ENCODE results near the gene ADAMTS12. TPM values are rescaled to one million over a fixed set of nuclear protein-coding genes. Genes with fewer than 3 reads are reported as not detected.

ADAMTS12 gene
- total and polyA plus RNA-seq, 10 of the 15 experiments (the other 5 are each of a cell fraction or from before 2014, with no cell fraction given) = 0.11 to 35.8 (median 20.7) TPM

GRCh38 chr5:33701251-33701650, 190.5 kb downstream of the ADAMTS12 start:
- RAD21 ChIA-PET (ENCODE audit: unreplicated experiment) = interaction anchor here (1.5 kb wide), 1 partner anchor 269 kb away, joined by 3 read pairs; no protein-coding TSS in a partner anchor
- in situ Hi-C loops (cut with MboI) = no loop called here
- intact Hi-C loops (cut with micrococcal nuclease; ENCODE audit: unreplicated experiment) = no loop called here
- H3K27me3 ChIP-seq (replicated peaks in 1 of 2; ENCODE audit: control insufficient read depth in 2 of 2, insufficient read depth in 2 of 2, low read length in 1 of 2) = no peaks in the 10 kb centered on the region
- POLR2A ChIA-PET = no interaction called here
- no peak for FAIRE-seq
- H3K4me1 ChIP-seq (ENCODE audit: control insufficient read depth, insufficient read depth, low read length) = no peaks in the 10 kb centered on the region
- CTCF ChIA-PET = interaction anchor here (1.6 kb wide), 1 partner anchor 38 kb away, joined by 3 read pairs; no protein-coding TSS in a partner anchor
- no peak overlapping the region for H2AFZ ChIP-seq (ENCODE audit: control insufficient read depth, low read depth, low read length)
- no peaks in the 10 kb centered on the region for H3K36me3 ChIP-seq (ENCODE audit: control insufficient read depth in 2 of 2, insufficient read depth in 2 of 2, low read length in 1 of 2)
- H3K9ac ChIP-seq (ENCODE audit: control insufficient read depth, insufficient read depth, low read length) = no peak overlapping the region
- ATAC-seq = no peak
- SMC1A ChIA-PET (ENCODE audit: uncharacterized antibody, unreplicated experiment) = interaction anchor here (1.2 to 1.5 kb wide), 3 partner anchors 14 to 44 kb away, joined by 3 to 8 read pairs (median 4); no protein-coding TSS in a partner anchor
- H3K27ac ChIP-seq (ENCODE audit: control insufficient read depth, insufficient read depth) = no peak overlapping the region
- DNase-seq (ENCODE audit: low read depth, low spot score) = no peak
- no peaks in the 10 kb centered on the region; the same call in 2 of the 3 replicates for H3K9me3 ChIP-seq (replicated peaks; ENCODE audit: control insufficient read depth, insufficient read depth, low read length)
- no TSS peak for BruUV-seq (replicated peaks)
- H3K4me3 ChIP-seq = no peak overlapping the region
- no peaks in the 10 kb centered on the region for H4K20me1 ChIP-seq (ENCODE audit: control insufficient read depth, insufficient read depth)
- WGBS (ENCODE audit: insufficient coverage, insufficient replicate concordance, low lambda C conversion rate, missing lambda C conversion rate) = 17% methylated on average over 3 of the region's 3 CpGs
- no peak overlapping the region for H3K4me2 ChIP-seq (ENCODE audit: control insufficient read depth, insufficient read depth)
- TF ChIP-seq GABPA (IDR thresholded peaks at IDR 0.05; ENCODE audit: low read depth) = no peak
- no peak for TF ChIP-seq HDAC2 (IDR thresholded peaks at IDR 0.05)
- TF ChIP-seq ZNF274 (IDR thresholded peaks at IDR 0.05; ENCODE audit: insufficient read depth, insufficient read length) = no peak
- no peak for TF ChIP-seq MYB (IDR thresholded peaks at IDR 0.05; ENCODE audit: borderline replicate concordance, low read depth, low read length)
- TF ChIP-seq HDAC6 (IDR thresholded peaks at IDR 0.05; ENCODE audit: unreplicated experiment) = no peak
- TF ChIP-seq PAX5 (IDR thresholded peaks at IDR 0.05; ENCODE audit: borderline replicate concordance, low read depth, low read length) = no peak
- TF ChIP-seq EZH2 (IDR thresholded peaks at IDR 0.05; ENCODE audit: borderline replicate concordance, control insufficient read depth, low read depth, low read length) = no peak
- no peak for TF ChIP-seq YY1 (IDR thresholded peaks at IDR 0.05; ENCODE audit: low read depth, low read length)
- TF ChIP-seq CHD4 (IDR thresholded peaks at IDR 0.05) = no peak
- TF ChIP-seq POLR2AphosphoS2 (IDR thresholded peaks at IDR 0.05; ENCODE audit: low read depth, low read length) = no peak
- no peak for TF ChIP-seq POLR2A (IDR thresholded peaks at IDR 0.05; ENCODE audit: low read depth, low read length)
- no peak for TF ChIP-seq BCL3 (IDR thresholded peaks at IDR 0.05; ENCODE audit: borderline replicate concordance, insufficient read depth, low read depth, low read length, poor library complexity, severe bottlenecking)
- no peak for TF ChIP-seq CBX3 (IDR thresholded peaks at IDR 0.05; ENCODE audit: borderline replicate concordance, low read depth)
- TF ChIP-seq CREB1 (IDR thresholded peaks at IDR 0.05; ENCODE audit: low read depth) = no peak
- no peak for TF ChIP-seq USF2 (IDR thresholded peaks at IDR 0.05; ENCODE audit: borderline replicate concordance, low read depth, low read length)
- no peak for TF ChIP-seq SIN3A (IDR thresholded peaks at IDR 0.05; ENCODE audit: low read depth, low read length)
- TF ChIP-seq JUNB (IDR thresholded peaks at IDR 0.05) = no peak
- TF ChIP-seq ZNF384 (IDR thresholded peaks at IDR 0.05; ENCODE audit: borderline replicate concordance, low read depth, low read length) = no peak
- TF ChIP-seq PAX8 (IDR thresholded peaks at IDR 0.05) = no peak
- H3K79me2 ChIP-seq (ENCODE audit: control insufficient read depth, insufficient read depth, low read length) = no peaks in the 10 kb centered on the region
